Spleen (tissue), 11 donors: ENCODE measurements around the gene OTUD4. TPM values are rescaled to one million over a fixed set of nuclear protein-coding genes. Genes with fewer than 3 reads are reported as not detected.

Source experiments
- DNase-seq: peaks from one replicate; pipeline ENCODE4 v3.0.0-alpha.2; 2020
- H3K27ac ChIP-seq, 8 donors: fragments of 200-600 bp; sonication (generic) in 7 of 8; 1 replicate in 4 of 8; 2 replicates in 4 of 8; pipeline versions ENCODE4 v1.5.0 to v1.8.0; 2016 to 2021; ENCODE audit warnings: inconsistent platforms in 4 of 8, mild to moderate bottlenecking in 4 of 8, moderate library complexity in 1 of 8
- H3K27me3 ChIP-seq, 7 donors: fragments of 200-600 bp; sonication (generic) in 6 of 7; replicated peaks in 1 of 7; 1 replicate in 4 of 7; 2 replicates in 3 of 7; pipeline versions ENCODE4 v1.5.0 to v1.8.0; 2016 to 2021; ENCODE audit warnings: inconsistent platforms in 3 of 7, mild to moderate bottlenecking in 1 of 7
- H3K36me3 ChIP-seq, 6 donors: fragments of 200-600 bp; sonication (generic) in 5 of 6; 1 replicate in 4 of 6; 2 replicates in 2 of 6; pipeline versions ENCODE4 v1.5.0 to v1.8.0; 2016 to 2021; ENCODE audit warnings: inconsistent platforms in 2 of 6
- H3K4me1 ChIP-seq, 6 donors: fragments of 200-600 bp; sonication (generic) in 5 of 6; 1 replicate in 3 of 6; 2 replicates in 3 of 6; pipeline versions ENCODE4 v1.5.0 to v1.8.0; 2016 to 2021; ENCODE audit warnings: inconsistent platforms in 3 of 6
- H3K4me3 ChIP-seq, 8 donors: fragments of 200-600 bp; sonication (generic) in 7 of 8; 1 replicate in 4 of 8; 2 replicates in 4 of 8; pipeline versions ENCODE4 v1.5.0 to v1.8.0; 2016 to 2021; ENCODE audit warnings: inconsistent platforms in 4 of 8, mild to moderate bottlenecking in 4 of 8, moderate library complexity in 2 of 8
- H3K9me3 ChIP-seq, 8 donors: fragments of 200-600 bp; sonication (generic) in 7 of 8; 1 replicate in 4 of 8; 2 replicates in 4 of 8; pipeline versions ENCODE4 v1.5.0 to v1.8.0; 2016 to 2021; ENCODE audit warnings: inconsistent platforms in 4 of 8
- POLR2A ChIP-seq, 3 donors: fragments of 450-650 bp; IDR thresholded peaks; one replicate each; pipeline ENCODE4 v1.5.1; 2017; ENCODE audit warnings: antibody characterized with exemption in 3 of 3, mild to moderate bottlenecking in 1 of 3
- POLR2AphosphoS5 ChIP-seq, 3 donors: sonication (generic); formaldehyde crosslinking; IDR thresholded peaks; one replicate each; pipeline ENCODE4 v1.5.1; 2017; ENCODE audit warnings: antibody characterized with exemption in 3 of 3
- WGBS, 5 donors: extraction: QIAGEN DNeasy Blood & Tissue Kit in 3 of 5; methylation state at CpG; one replicate each; pipeline versions ENCODE4 v1.1.5 to v1.1.7; 2013 to 2018; 5-methylcytosine and 5-hydroxymethylcytosine counted together
- intact Hi-C: fragments of 100-400 bp; cut with DNase I; formaldehyde crosslinking; loops from one replicate; pipeline ENCODE4 v1.15.0; 2023; ENCODE audit warnings: low total_unique reads
- polyA plus RNA-seq, 3 donors: library from polyadenylated mRNA; stranded (reverse); fragments of 200-250 nt; gene quantifications; one replicate each; pipeline ENCODE4 v1.2.1, GENCODE V29; 2013
- total RNA-seq, 7 donors: library from RNA; depleted of rRNA in 3 of 7; stranded (reverse); fragments of >200 nt in 3 of 7; fragmentation: NEBNext Ultra II Directional in 4 of 7; extraction: Animal tissue kit (Norgen Biotek cat#: 25700) in 4 of 7; gene quantifications; one replicate each; pipeline versions ENCODE4 v1.1.0 to v1.2.1, GENCODE V29; 2016 to 2021
- TF ChIP-seq, protein P1 (sequence below), 11 experiments: fragments of 200-600 bp in 7 of 11; fragments of 450-650 bp in 4 of 11; sonication (generic) in 4 of 11; IDR thresholded peaks in 8 of 11; conservative IDR thresholded peaks in 3 of 11; 1 replicate in 7 of 11; 2 replicates in 4 of 11; pipeline versions ENCODE4 v1.4.0 to v1.8.0; 2016 to 2021; ENCODE audit warnings: antibody characterized with exemption in 11 of 11, inconsistent platforms in 4 of 11, mild to moderate bottlenecking in 1 of 11
- donor health status: healthy with polysubstance abuse.
- donor health status: DM: no; HTN: no; CAD: no; lungs with moderate emphysema.
- donor health status: DM: no; HTN: no; CAD: no.
- donor health status: Bipolar disorder and iron deficiency.
- donor health status: healthy.
- donor health status: DM: no; HTN: no; CAD: no.
- donor health status: DM: yes; HTN: yes; CAD: no.

The OTUD4 gene
- total and polyA plus RNA-seq, 10 donors: 8.1 to 53.0 (median 44.1) TPM

DNA sequence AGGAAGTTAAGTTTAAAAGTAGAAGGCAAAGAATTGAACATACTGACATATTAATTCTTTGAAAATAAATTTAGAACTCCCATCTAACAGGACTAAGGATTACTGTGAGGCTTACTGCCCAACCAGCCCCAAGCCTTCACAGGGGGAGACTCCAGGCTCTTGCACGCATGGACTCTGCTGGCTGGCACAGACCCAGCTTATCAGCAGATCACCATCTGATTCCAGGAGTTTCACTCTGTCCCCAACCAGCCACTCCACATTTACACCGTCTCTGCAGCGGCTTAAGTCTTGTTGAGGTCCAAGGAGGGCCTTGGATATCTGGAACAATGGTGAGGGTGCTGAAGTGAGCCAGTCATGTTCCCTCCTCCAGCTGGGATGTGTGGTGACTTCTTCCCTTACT lies 16.4 kb upstream of the OTUD4 start:
- TF ChIP-seq POLR2A (IDR thresholded peaks at IDR 0.05) (no peak), POLR2AphosphoS5 (IDR thresholded peaks at IDR 0.05) (no peak)
- TF ChIP-seq, protein P1, sequence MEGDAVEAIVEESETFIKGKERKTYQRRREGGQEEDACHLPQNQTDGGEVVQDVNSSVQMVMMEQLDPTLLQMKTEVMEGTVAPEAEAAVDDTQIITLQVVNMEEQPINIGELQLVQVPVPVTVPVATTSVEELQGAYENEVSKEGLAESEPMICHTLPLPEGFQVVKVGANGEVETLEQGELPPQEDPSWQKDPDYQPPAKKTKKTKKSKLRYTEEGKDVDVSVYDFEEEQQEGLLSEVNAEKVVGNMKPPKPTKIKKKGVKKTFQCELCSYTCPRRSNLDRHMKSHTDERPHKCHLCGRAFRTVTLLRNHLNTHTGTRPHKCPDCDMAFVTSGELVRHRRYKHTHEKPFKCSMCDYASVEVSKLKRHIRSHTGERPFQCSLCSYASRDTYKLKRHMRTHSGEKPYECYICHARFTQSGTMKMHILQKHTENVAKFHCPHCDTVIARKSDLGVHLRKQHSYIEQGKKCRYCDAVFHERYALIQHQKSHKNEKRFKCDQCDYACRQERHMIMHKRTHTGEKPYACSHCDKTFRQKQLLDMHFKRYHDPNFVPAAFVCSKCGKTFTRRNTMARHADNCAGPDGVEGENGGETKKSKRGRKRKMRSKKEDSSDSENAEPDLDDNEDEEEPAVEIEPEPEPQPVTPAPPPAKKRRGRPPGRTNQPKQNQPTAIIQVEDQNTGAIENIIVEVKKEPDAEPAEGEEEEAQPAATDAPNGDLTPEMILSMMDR (IDR thresholded peaks at IDR 0.05 in 8 of 11, conservative IDR thresholded peaks at IDR 0.05 in 3 of 11): no peak
- H3K27me3 ChIP-seq: no peaks in the 10 kb centered on the region
- H3K4me3 ChIP-seq: no peak overlapping the region
- 76 to 91% (median 78%) methylated on average over 3 of the region's 3 CpGs for WGBS, 5 donors
- H3K4me1 ChIP-seq: peaks cover 0 to 9% (median 0%) of the 10 kb centered on the region in 6 donors
- no peaks in the 10 kb centered on the region for H3K36me3 ChIP-seq
- H3K9me3 ChIP-seq: no peaks in the 10 kb centered on the region
- no peak for DNase-seq
- intact Hi-C loops: no loop called here
- no peak overlapping the region for H3K27ac ChIP-seq

DNA sequence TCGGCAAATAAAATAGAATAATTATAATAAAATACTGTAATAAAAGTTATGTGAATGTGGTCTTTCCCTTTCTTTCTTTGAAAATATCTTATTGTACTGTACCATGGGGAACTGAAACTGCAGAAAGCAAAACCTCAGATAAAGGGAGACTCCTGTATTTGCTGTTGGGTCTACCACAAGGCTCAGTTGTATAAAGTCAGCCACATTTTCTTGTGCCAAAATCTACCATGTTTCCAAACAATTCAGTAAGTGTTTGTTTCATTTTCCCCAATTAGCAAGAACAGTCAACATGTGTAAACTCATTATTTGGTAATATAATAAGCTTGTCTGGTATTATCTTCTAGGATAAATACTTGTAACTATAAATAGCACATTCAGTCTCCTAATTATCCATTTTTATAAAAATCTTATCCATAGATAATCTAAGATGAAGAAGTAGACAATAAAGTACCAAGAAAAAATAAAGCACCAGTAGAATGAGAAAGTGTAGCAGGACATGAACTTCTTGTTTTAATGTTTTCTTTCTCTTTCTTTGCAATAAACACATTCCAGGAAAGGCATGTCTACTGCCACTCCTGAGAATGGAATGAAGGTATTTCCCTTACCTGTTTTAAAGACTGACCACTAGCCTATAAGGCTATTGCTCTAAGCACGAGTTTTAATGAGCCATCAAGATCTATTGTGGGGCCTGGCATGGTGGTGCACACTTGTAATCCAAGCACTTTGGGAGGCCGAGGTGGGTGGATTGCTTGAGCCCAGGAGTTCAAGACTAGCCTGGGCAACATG lies 15.0 kb upstream of the OTUD4 start:
- H3K4me3 ChIP-seq: no peak overlapping the region
- intact Hi-C loops: no loop called here
- TF ChIP-seq POLR2AphosphoS5 (IDR thresholded peaks at IDR 0.05): no peak
- TF ChIP-seq, protein P1 (IDR thresholded peaks at IDR 0.05 in 8 of 11, conservative IDR thresholded peaks at IDR 0.05 in 3 of 11): no peak
- no peak for TF ChIP-seq POLR2A (IDR thresholded peaks at IDR 0.05)
- no peaks in the 10 kb centered on the region for H3K27me3 ChIP-seq
- H3K36me3 ChIP-seq: no peaks in the 10 kb centered on the region
- 82 to 89% (median 86%) methylated on average over 3 of the region's 3 CpGs for WGBS, 5 donors
- peaks cover 0 to 9% (median 0%) of the 10 kb centered on the region in 6 donors for H3K4me1 ChIP-seq
- no peak for DNase-seq
- no peak overlapping the region for H3K27ac ChIP-seq
- no peaks in the 10 kb centered on the region for H3K9me3 ChIP-seq

DNA sequence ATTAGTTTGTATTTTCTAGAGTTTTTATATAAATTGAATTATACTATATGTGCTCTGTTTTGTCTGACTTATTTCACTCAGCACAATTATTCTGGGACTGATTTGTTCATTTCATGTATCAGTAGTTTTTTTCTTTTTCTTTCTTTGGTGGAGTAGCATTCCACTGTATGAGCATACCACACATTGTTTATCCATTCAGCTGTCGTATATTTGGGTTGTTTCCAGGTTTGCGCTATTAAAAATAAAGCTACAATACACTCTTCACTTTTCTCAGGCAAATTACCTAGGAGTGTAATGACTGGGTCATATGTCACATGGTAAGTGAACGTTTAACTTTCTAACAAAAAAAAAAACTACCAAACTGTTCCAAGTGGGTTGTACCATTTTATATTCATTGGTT lies 9.6 kb upstream of the OTUD4 start:
- WGBS, 5 donors: 78 to 88% (median 86%) methylated on average over 3 of the region's 3 CpGs
- H3K9me3 ChIP-seq: no peaks in the 10 kb centered on the region
- intact Hi-C loops: no loop called here
- H3K36me3 ChIP-seq: no peaks in the 10 kb centered on the region
- H3K4me3 ChIP-seq: no peak overlapping the region
- H3K27ac ChIP-seq: no peak overlapping the region
- no peak for DNase-seq
- peaks cover 0 to 14% (median 6%) of the 10 kb centered on the region in 6 donors for H3K4me1 ChIP-seq
- H3K27me3 ChIP-seq: no peaks in the 10 kb centered on the region
- TF ChIP-seq, protein P1 (IDR thresholded peaks at IDR 0.05 in 8 of 11, conservative IDR thresholded peaks at IDR 0.05 in 3 of 11): no peak
- TF ChIP-seq POLR2A (IDR thresholded peaks at IDR 0.05) (no peak), POLR2AphosphoS5 (IDR thresholded peaks at IDR 0.05) (no peak)

DNA sequence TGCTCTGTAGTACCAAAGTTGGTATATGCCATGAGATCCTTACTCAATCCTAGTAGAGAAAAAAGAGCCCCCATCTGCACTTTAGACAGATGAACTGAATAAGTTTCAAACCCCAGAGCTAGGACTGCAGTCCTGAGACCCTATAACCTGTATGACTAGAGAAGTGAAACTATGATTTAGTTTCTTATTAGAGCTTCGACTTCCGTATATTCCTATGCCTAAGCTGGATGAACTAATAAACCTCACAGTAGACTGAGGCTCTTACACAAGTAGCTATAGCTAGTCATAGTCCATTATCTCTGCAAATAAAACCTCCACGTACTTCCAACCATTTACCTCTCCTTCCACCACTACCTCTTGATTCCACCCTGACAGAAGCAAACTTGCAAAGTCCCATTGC lies 6.3 kb upstream of the OTUD4 start:
- WGBS, 5 donors: 64 to 83% (median 68%) methylated on average over 3 of the region's 3 CpGs
- Histone ChIP-seq H3K9me3 (no peaks in the 10 kb centered on the region), H3K4me3 (no peak overlapping the region), H3K27me3 (no peaks in the 10 kb centered on the region), H3K27ac (no peak overlapping the region), H3K4me1 (peaks cover 0 to 9% (median 6%) of the 10 kb centered on the region in 6 donors), H3K36me3 (no peaks in the 10 kb centered on the region)
- TF ChIP-seq POLR2AphosphoS5 (IDR thresholded peaks at IDR 0.05): no peak
- TF ChIP-seq, protein P1 (IDR thresholded peaks at IDR 0.05 in 8 of 11, conservative IDR thresholded peaks at IDR 0.05 in 3 of 11): no peak
- no peak for TF ChIP-seq POLR2A (IDR thresholded peaks at IDR 0.05)
- no peak for DNase-seq
- intact Hi-C loops: no loop called here
